ENCODE results near the gene SKOR2.

- TF ChIP-seq CTCF (IDR thresholded peaks at IDR 0.05), result no peak
- no peak for TF ChIP-seq EZH2 (IDR thresholded peaks at IDR 0.05; ENCODE audit: borderline replicate concordance, insufficient read depth, low read depth, low read length, poor library complexity, severe bottlenecking)
Measured at GRCh38 chr18:47249314-47249981, 2.0 kb downstream of the SKOR2 start.
